GM23248 (cell line): Measurements from ENCODE around the gene EGFL7. TPM values are rescaled to one million over a fixed set of nuclear protein-coding genes. Genes with fewer than 3 reads are reported as not detected.

Experiments
- DNase-seq: peaks from one replicate; pipeline ENCODE4 v3.0.0-alpha.2; 2015
- H2AFZ ChIP-seq: fragments of 200-600 bp; sonication (generic); 2 replicates; pipeline ENCODE4 v1.6.1; 2016; ENCODE audit warnings: antibody characterized with exemption
- H3F3A ChIP-seq: fragments of 200-600 bp; sonication (generic); 2 replicates; pipeline ENCODE4 v1.6.1; 2016; ENCODE audit warnings: mild to moderate bottlenecking, antibody characterized with exemption, mixed run types; ENCODE audit not compliant: insufficient read depth
- H3K27ac ChIP-seq: fragments of 200-600 bp; sonication (generic); 2 replicates; pipeline ENCODE4 v1.5.1; 2016; ENCODE audit warnings: mild to moderate bottlenecking
- H3K27me3 ChIP-seq: fragments of 200-600 bp; sonication (generic); replicated peaks from 2 replicates; pipeline ENCODE4 v1.6.1; 2016; ENCODE audit warnings: mild to moderate bottlenecking; ENCODE audit not compliant: insufficient read depth
- H3K36me3 ChIP-seq: fragments of 200-600 bp; sonication (generic); 2 replicates; pipeline ENCODE4 v1.6.1; 2016; ENCODE audit warnings: low read depth, mild to moderate bottlenecking
- H3K4me1 ChIP-seq: fragments of 200-600 bp; sonication (generic); 2 replicates; pipeline ENCODE4 v1.6.1; 2016; ENCODE audit warnings: mild to moderate bottlenecking; ENCODE audit not compliant: insufficient read depth
- H3K4me2 ChIP-seq: fragments of 200-600 bp; sonication (generic); one replicate; pipeline ENCODE4 v1.6.1; 2016; ENCODE audit warnings: mild to moderate bottlenecking; ENCODE audit not compliant: unreplicated experiment
- H3K4me3 ChIP-seq: fragments of 200-600 bp; sonication (generic); 2 replicates; pipeline ENCODE4 v1.5.1; 2016; ENCODE audit warnings: mild to moderate bottlenecking
- H3K79me2 ChIP-seq: fragments of 200-600 bp; sonication (generic); 2 replicates; pipeline ENCODE4 v1.6.1; 2016; ENCODE audit warnings: mild to moderate bottlenecking; ENCODE audit not compliant: insufficient read depth
- H3K9ac ChIP-seq: fragments of 200-600 bp; sonication (generic); 2 replicates; pipeline ENCODE4 v1.6.1; 2016; ENCODE audit warnings: mild to moderate bottlenecking
- H3K9me2 ChIP-seq: fragments of 200-600 bp; sonication (generic); 2 replicates; pipeline ENCODE4 v1.6.1; 2016; ENCODE audit warnings: mixed run types, mild to moderate bottlenecking, moderate library complexity; ENCODE audit not compliant: insufficient read depth
- H3K9me3 ChIP-seq: fragments of 200-600 bp; sonication (generic); one replicate; pipeline ENCODE4 v1.6.1; 2017; ENCODE audit warnings: low read depth
- H4K20me1 ChIP-seq: fragments of 200-600 bp; sonication (generic); 2 replicates; pipeline ENCODE4 v1.6.0; 2016; ENCODE audit not compliant: insufficient read depth
- EZH2 ChIP-seq: fragments of 200-600 bp; sonication (generic); IDR thresholded peaks from 2 replicates; pipeline ENCODE4 v1.6.1; 2018; ENCODE audit warnings: antibody characterized with exemption, mild to moderate bottlenecking; ENCODE audit not compliant: insufficient read depth, poor library complexity, severe bottlenecking
- EZH2phosphoT487 ChIP-seq: fragments of 200-600 bp; sonication (generic); IDR thresholded peaks from 2 replicates; pipeline ENCODE4 v1.6.1; 2018; ENCODE audit warnings: antibody characterized with exemption, moderate library complexity, mild to moderate bottlenecking, low read depth; ENCODE audit not compliant: insufficient read depth
- whole genome bisulfite sequencing, 2 experiments: methylation state at CpG; one replicate each; pipeline ENCODE4 v1.1.6; 2015 to 2017; ENCODE audit warnings: low lambda C conversion rate in 2 of 2, low coverage in 1 of 2; ENCODE audit errors: missing lambda C conversion rate in 2 of 2; 5-methylcytosine and 5-hydroxymethylcytosine counted together
- in situ Hi-C: fragments of 300-500 bp; cut with MboI; formaldehyde crosslinking; loops from 2 replicates; pipeline ENCODE4 v1.15.0; 2020
- polyA plus RNA-seq: library from polyadenylated mRNA; unstranded; fragments of >200 nt; fragmentation: Nextera tagmentation; extraction: Ambion mirVana; gene quantifications from 2 replicates; pipeline ENCODE4 v1.2.1, GENCODE V29; 2016
- total RNA-seq: library from RNA; depleted of rRNA; stranded (reverse); fragments of >200 nt; shearing (Covaris generic); gene quantifications from 2 replicates; pipeline ENCODE4 v1.2.3, GENCODE V29; 2014

Gene EGFL7
- total and polyA plus RNA-seq, 2 experiments from 2014 or later: 13.7 to 15.3 TPM

GRCh38 chr9:136690806-136691261, 28.1 kb downstream of the EGFL7 start:
- TF ChIP-seq EZH2phosphoT487 (no peak), EZH2 (no peak)
- WGBS, 2 experiments: 89 to 91% methylated on average over 14 to 15 of the region's 15 CpGs
- H3K4me1 ChIP-seq: peaks cover 2% of the 10 kb centered on the region
- 0 out of 2 replicates have a peak, but pooled peaks cover 6% of the 10 kb centered on the region for H3F3A ChIP-seq
- no peak overlapping the region for H3K27ac ChIP-seq
- no peak overlapping the region for H2AFZ ChIP-seq
- no peak for DNase-seq
- peaks cover 7% of the 10 kb centered on the region for H3K79me2 ChIP-seq
- H3K9me2 ChIP-seq: no peaks in the 10 kb centered on the region
- H3K9ac ChIP-seq: no peak overlapping the region
- H3K4me2 ChIP-seq: no peak overlapping the region
- in situ Hi-C loops: no loop called here
- H3K9me3 ChIP-seq: no peaks in the 10 kb centered on the region
- no peaks in the 10 kb centered on the region for H3K27me3 ChIP-seq
- no peaks in the 10 kb centered on the region for H4K20me1 ChIP-seq
- no peaks in the 10 kb centered on the region for H3K36me3 ChIP-seq
- H3K4me3 ChIP-seq: no peak overlapping the region

GRCh38 chr9:136691316-136692184, 28.8 kb downstream of the EGFL7 start:
- 78 to 84% methylated on average over 21 to 25 of the region's 29 CpGs for WGBS, 2 experiments
- no peak for TF ChIP-seq EZH2phosphoT487
- no peak for TF ChIP-seq EZH2
- H3K4me1 ChIP-seq: no peaks in the 10 kb centered on the region
- H3K9ac ChIP-seq: no peak overlapping the region
- 0 out of 2 replicates have a peak, but pooled peaks cover 6% of the 10 kb centered on the region for H3F3A ChIP-seq
- no peak overlapping the region for H3K4me3 ChIP-seq
- no peaks in the 10 kb centered on the region for H3K9me2 ChIP-seq
- H3K36me3 ChIP-seq: no peaks in the 10 kb centered on the region
- H4K20me1 ChIP-seq: no peaks in the 10 kb centered on the region
- no peak overlapping the region for H3K27ac ChIP-seq
- DNase-seq: no peak
- no peak overlapping the region for H2AFZ ChIP-seq
- no peaks in the 10 kb centered on the region for H3K9me3 ChIP-seq
- H3K79me2 ChIP-seq: no peaks in the 10 kb centered on the region
- H3K4me2 ChIP-seq: no peak overlapping the region
- H3K27me3 ChIP-seq: no peaks in the 10 kb centered on the region
- in situ Hi-C loops: no loop called here

DNA sequence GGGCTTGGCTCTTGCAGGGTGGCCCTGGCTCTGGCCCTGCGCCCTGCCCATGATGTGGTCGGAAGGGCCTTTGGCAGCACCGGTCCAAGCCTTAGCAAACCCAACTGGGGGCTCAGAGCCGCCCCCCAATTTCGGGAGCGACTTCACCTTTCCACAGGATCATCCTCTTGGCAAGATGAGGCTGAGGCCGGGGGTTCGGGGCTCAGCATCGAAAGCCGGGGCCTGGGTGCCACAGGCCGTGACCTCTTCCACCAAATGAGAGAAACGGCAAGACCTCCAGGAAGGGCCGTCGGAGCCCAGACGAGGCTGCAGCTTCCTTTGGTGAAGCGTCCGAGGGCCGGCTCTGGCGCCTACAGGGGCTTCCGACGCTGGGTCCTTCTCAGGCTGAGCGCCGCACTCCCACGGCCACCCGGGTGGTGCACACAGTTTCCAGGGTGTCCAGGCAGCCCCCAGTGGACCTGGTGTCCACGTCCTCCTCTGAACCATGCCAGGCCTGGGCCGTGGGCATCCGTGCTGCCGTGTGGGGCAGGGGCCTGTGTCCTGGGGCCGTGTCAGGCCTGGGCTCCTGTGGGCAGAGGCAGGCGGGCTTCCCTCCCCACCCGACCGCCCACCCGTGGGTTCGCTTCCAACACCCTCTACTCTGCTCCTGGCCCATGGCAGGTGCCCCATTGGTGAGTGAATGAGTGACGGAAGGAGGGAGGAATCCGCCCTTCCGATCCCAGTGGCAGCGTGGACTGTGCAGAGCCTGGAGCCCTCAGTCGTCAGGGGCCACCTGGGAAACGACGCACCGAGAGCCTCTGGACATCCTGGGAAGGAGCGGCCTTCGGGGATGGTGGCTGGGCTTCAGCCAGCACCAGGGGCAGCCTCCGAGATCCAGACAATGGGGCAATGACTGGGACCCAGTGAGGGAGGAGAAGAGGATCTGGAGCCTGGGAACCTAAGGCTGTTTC, 29.7 kb downstream of the EGFL7 start:
- Histone ChIP-seq H3K4me1 (no peaks in the 10 kb centered on the region), H3K27me3 (no peaks in the 10 kb centered on the region), H3K36me3 (no peaks in the 10 kb centered on the region), H3K27ac (no peak overlapping the region), H3F3A (0 out of 2 replicates have a peak, but pooled peaks cover 6% of the 10 kb centered on the region), H3K4me3 (no peak overlapping the region), H3K9me3 (no peaks in the 10 kb centered on the region), H3K9ac (no peak overlapping the region), H4K20me1 (no peaks in the 10 kb centered on the region), H3K4me2 (no peak overlapping the region), H2AFZ (no peak overlapping the region), H3K9me2 (no peaks in the 10 kb centered on the region), H3K79me2 (no peaks in the 10 kb centered on the region)
- no peak for TF ChIP-seq EZH2phosphoT487
- no peak for TF ChIP-seq EZH2
- no peak for DNase-seq
- in situ Hi-C loops: no loop called here
- 83 to 86% methylated on average over 38 to 43 of the region's 46 CpGs for WGBS, 2 experiments

GRCh38 chr9:136693135-136693489, 30.4 kb downstream of the EGFL7 start:
- Histone ChIP-seq H3K4me1 (no peaks in the 10 kb centered on the region), H3K27ac (no peak overlapping the region), H3F3A (0 out of 2 replicates have a peak, but pooled peaks cover 3% of the 10 kb centered on the region), H3K79me2 (no peaks in the 10 kb centered on the region), H4K20me1 (no peaks in the 10 kb centered on the region), H3K4me2 (no peak overlapping the region), H3K36me3 (no peaks in the 10 kb centered on the region), H3K9me3 (no peaks in the 10 kb centered on the region), H3K9ac (no peak overlapping the region), H3K9me2 (no peaks in the 10 kb centered on the region), H3K27me3 (no peaks in the 10 kb centered on the region), H3K4me3 (no peak overlapping the region), H2AFZ (no peak overlapping the region)
- no peak for TF ChIP-seq EZH2
- TF ChIP-seq EZH2phosphoT487: no peak
- WGBS, 2 experiments: 77% methylated on average over 14 of the region's 14 CpGs
- DNase-seq: no peak
- in situ Hi-C loops: no loop called here
